ENCODE data around the gene TMBIM1. TPM values are rescaled to one million over a fixed set of nuclear protein-coding genes. Genes with fewer than 3 reads are reported as not detected.
A peak's percentile ranks its signal among the peaks of the same experiment; 100 is the strongest.

The TMBIM1 gene
- total and polyA plus RNA-seq, 12 donors: 25.7 to 293 (median 198) TPM

DNA sequence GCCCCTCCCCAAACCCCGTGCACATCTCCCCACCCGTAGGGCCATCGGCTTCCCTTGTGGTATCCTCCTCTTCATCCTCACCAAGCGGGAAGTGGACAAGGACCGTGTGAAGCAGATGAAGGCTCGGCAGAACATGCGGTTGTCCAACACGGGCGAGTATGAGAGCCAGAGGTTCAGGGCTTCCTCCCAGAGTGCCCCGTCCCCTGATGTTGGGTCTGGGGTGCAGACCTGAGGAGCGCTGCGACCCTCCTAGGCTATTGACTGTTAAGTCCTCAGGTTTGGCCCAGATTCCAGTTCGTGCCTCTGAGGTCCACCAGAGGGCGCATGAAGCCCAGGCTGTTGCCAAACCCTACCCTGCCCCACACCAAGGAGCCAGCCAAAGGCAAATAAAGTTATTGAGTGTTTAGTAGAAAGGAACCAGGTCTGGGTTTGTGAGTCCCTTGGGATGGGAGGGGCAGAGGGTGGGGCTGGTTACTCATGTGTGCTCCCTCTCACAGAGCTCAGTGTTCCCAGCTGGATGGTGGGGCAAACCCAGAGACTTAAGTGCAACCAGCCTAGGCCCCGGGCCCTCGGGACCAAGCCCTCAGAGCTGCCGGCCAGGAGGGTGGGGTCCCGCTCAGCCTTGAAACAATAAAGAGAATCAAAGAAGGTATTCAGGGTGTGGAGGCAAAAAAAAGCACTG, 19.6 kb downstream of the TMBIM1 start:
- Histone ChIP-seq H3K36me3 (replicated peaks in 1 of 2) (peaks cover 0 to 46% of the 10 kb centered on the region in 2 donors), H3K4me1 (replicated peaks in 1 of 2) (peaks cover 12 to 31% of the 10 kb centered on the region in 2 donors), H3K27me3 (no peaks in the 10 kb centered on the region), H3K9me3 (replicated peaks in 1 of 3) (no peaks in the 10 kb centered on the region), H3K4me3 (no peak overlapping the region), H3K27ac (peak overlapping the region in 3 of 5 donors; percentile 36 to 72 (median 59))
- TF ChIP-seq CTCF (IDR thresholded peaks at IDR 0.05) (peak; percentile 78 to 94 (median 92)), POLR2A (IDR thresholded peaks at IDR 0.05) (no peak)
- peak; percentile 84 to 94 (median 91) for DNase-seq
- WGBS, 4 donors: 11 to 27% (median 19%) methylated on average over 15 to 18 of the region's 18 CpGs
- intact Hi-C loops (cut with DNase I): no loop called here

DNA sequence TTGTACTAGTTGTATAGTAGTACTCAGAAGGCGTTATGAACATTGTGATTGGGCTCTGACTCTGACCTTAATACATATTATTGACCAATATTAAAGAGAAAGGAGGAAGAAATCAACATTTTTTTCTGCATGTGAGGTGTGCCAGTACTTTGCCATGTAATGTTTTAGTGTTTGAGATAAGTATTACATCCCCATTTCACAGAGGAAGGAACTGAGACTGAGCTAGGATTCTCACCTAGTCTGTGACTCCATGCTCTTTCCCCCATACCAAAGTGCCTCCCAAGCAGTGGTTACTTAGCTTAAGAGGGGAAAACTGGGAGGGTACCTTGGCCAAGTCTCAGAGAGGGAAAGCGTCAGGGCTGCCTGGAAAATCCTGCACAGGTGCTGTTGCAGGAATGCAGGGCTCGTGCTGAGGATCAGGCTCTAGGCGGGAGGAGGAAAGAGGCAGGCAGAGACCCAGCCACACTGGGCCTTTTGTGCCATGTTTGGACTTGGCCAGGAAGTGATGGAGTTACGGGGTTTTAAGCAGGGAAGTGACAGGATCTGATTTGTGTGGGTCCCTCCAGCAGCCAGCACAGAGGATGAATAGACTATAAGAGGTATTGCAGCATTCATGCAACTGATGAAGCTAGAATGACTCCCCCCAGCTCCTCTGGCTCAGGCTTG, 20.3 kb downstream of the TMBIM1 start:
- Histone ChIP-seq H3K4me1 (replicated peaks in 1 of 2) (peaks cover 12 to 31% of the 10 kb centered on the region in 2 donors), H3K9me3 (replicated peaks in 1 of 3) (no peaks in the 10 kb centered on the region), H3K4me3 (no peak overlapping the region), H3K27ac (peak overlapping the region in 2 of 5 donors; percentile 36 to 72), H3K36me3 (replicated peaks in 1 of 2) (peaks cover 0 to 46% of the 10 kb centered on the region in 2 donors), H3K27me3 (no peaks in the 10 kb centered on the region)
- intact Hi-C loops (cut with DNase I): no loop called here
- no peak for DNase-seq
- no peak for TF ChIP-seq CTCF (IDR thresholded peaks at IDR 0.05)
- no peak for TF ChIP-seq POLR2A (IDR thresholded peaks at IDR 0.05)
- WGBS, 4 donors: 54 to 58% (median 58%) methylated on average over 5 of the region's 5 CpGs

- TF ChIP-seq CTCF (IDR thresholded peaks at IDR 0.05) (no peak), POLR2A (IDR thresholded peaks at IDR 0.05) (no peak)
- peaks cover 12 to 31% of the 10 kb centered on the region in 2 donors for H3K4me1 ChIP-seq (replicated peaks in 1 of 2)
- no peaks in the 10 kb centered on the region for H3K27me3 ChIP-seq
- H3K9me3 ChIP-seq (replicated peaks in 1 of 3): no peaks in the 10 kb centered on the region
- H3K27ac ChIP-seq: peak overlapping the region in 3 of 5 donors; percentile 16 to 72 (median 36)
- intact Hi-C loops (cut with DNase I): no loop called here
- no peak for DNase-seq
- H3K36me3 ChIP-seq (replicated peaks in 1 of 2): peaks cover 0 to 46% of the 10 kb centered on the region in 2 donors
- peak overlapping the region in 2 of 4 donors; percentile 64 to 95 for H3K4me3 ChIP-seq
- 25 to 56% (median 45%) methylated on average over 4 of the region's 4 CpGs for WGBS, 4 donors
These were observed 20.9 kb downstream of the TMBIM1 start for GRCh38 chr2:218271487-218271797.

DNA sequence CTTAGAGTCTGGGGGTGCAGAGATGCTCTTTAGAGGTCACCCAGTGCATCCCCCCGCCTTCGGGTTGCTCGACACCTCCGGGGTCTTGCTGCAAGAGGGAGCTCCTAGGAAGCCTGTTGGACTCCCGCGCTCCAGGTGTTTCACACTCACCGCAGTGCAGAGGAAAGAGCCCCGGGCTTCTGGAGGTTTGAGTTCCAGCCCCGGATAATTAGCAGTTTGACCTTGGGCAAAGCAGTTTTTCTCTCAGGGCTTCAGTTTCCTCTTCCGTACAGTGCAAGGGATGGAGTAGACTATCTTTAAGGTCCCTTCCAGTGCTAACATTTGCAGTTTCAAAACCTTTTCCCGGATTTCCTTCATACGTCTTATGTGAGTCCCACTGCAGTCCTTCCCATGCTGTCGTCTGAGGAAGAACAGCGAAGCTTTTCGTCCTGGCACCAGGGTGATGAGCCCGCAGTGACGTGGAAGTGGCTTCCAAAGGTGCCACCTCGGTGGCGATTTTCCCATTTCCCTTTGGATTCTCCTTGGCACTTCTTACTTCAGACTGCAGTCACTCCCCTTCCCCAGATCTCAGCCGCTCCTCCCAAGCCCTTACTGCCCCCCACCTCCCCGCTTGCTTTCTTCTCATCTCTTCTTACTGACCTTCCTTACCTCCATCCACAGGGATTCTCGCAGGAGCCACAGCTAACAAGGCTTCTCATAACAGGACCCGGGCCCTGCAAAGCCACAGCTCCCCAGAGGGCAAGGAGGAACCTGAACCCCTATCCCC, 21.4 kb downstream of the TMBIM1 start:
- DNase-seq: peak in 5 of 7 donors; percentile 49 to 69 (median 53)
- H3K27ac ChIP-seq: peak overlapping the region in 4 of 5 donors; percentile 14 to 72 (median 26)

More for the DNA sequence above, 21.4 kb downstream of the TMBIM1 start:
- H3K4me1 ChIP-seq (replicated peaks in 1 of 2): peaks cover 12 to 31% of the 10 kb centered on the region in 2 donors
- H3K36me3 ChIP-seq (replicated peaks in 1 of 2): peaks cover 0 to 46% of the 10 kb centered on the region in 2 donors
- TF ChIP-seq CTCF (IDR thresholded peaks at IDR 0.05): no peak
- peak in 1 of 2 donors; percentile 35 for TF ChIP-seq POLR2A (IDR thresholded peaks at IDR 0.05)
- H3K4me3 ChIP-seq: peak overlapping the region; percentile 37 to 95 (median 78)
- H3K9me3 ChIP-seq (replicated peaks in 1 of 3): no peaks in the 10 kb centered on the region
- H3K27me3 ChIP-seq: no peaks in the 10 kb centered on the region
- intact Hi-C loops (cut with DNase I): no loop called here
- WGBS, 4 donors: 4 to 7% (median 6%) methylated on average over 17 to 23 of the region's 23 CpGs
